Measurements from ENCODE around the gene UVRAG. TPM values are rescaled to one million over a fixed set of nuclear protein-coding genes. Genes with fewer than 3 reads are reported as not detected.

The UVRAG gene
- total RNA-seq, 2 experiments from 2014 or later = 16.5 to 19.5 TPM

GRCh38 chr11:75810637-75811390 is 4.2 kb upstream of the UVRAG start:
- no peaks in the 10 kb centered on the region for H3K9me3 ChIP-seq (ENCODE audit: control insufficient read depth in 1 of 2, insufficient read depth in 1 of 2, low read length in 2 of 2)
- no peak overlapping the region for H3K27ac ChIP-seq (ENCODE audit: low read depth in 1 of 2, low read length in 2 of 2)
- ChIA-PET POLR2A (no interaction called here), CTCF (interaction anchor here (0.6 kb wide), 1 partner anchor 632 kb away, joined by 3 read pairs; no protein-coding TSS in a partner anchor)
- H3K9me3 Mint-ChIP-seq = no peaks in the 10 kb centered on the region
- H3K36me3 ChIP-seq (ENCODE audit: insufficient read depth, low read length) = no peaks in the 10 kb centered on the region
- H3K36me3 Mint-ChIP-seq (ENCODE audit: low read depth) = peaks cover 7% of the 10 kb centered on the region
- intact Hi-C loops (cut with DNase I, micrococcal nuclease) = loop anchor here in 1 of 2 experiments (5.0 to 10.0 kb wide), 5 partner anchors 571 to 1636 kb away; partner anchors contain the start of genes C2CD3, EMSY, GVQW3 and POLD3
- H3K4me3 Mint-ChIP-seq = no peak overlapping the region
- H3K4me1 ChIP-seq (ENCODE audit: insufficient read depth, low read length) = peaks cover 11% of the 10 kb centered on the region
- no peaks in the 10 kb centered on the region for H3K27me3 ChIP-seq (ENCODE audit: control insufficient read depth in 1 of 2, insufficient read depth in 2 of 2, low read length in 2 of 2)
- H3K27ac Mint-ChIP-seq = no peak overlapping the region
- DNase-seq = no peak
- ATAC-seq (ENCODE audit: poor library complexity) = no peak
- no peak overlapping the region for H3K4me3 ChIP-seq (ENCODE audit: low read length)
- H3K27me3 Mint-ChIP-seq = no peaks in the 10 kb centered on the region
- H3K4me1 Mint-ChIP-seq (ENCODE audit: low read depth) = peaks cover 18% of the 10 kb centered on the region
- TF ChIP-seq CTCF (IDR thresholded peaks at IDR 0.05) = no peak

- Histone ChIP-seq H3K36me3 (ENCODE audit: insufficient read depth, low read length) (no peaks in the 10 kb centered on the region), H3K27ac (ENCODE audit: low read depth in 1 of 2, low read length in 2 of 2) (no peak overlapping the region), H3K9me3 (ENCODE audit: control insufficient read depth in 1 of 2, insufficient read depth in 1 of 2, low read length in 2 of 2) (no peaks in the 10 kb centered on the region), H3K4me3 (ENCODE audit: low read length) (no peak overlapping the region), H3K27me3 (ENCODE audit: control insufficient read depth in 1 of 2, insufficient read depth in 2 of 2, low read length in 2 of 2) (no peaks in the 10 kb centered on the region), H3K4me1 (ENCODE audit: insufficient read depth, low read length) (peaks cover 18% of the 10 kb centered on the region)
- Mint-ChIP-seq H3K27ac (no peak overlapping the region), H3K9me3 (no peaks in the 10 kb centered on the region), H3K4me1 (ENCODE audit: low read depth) (peaks cover 18% of the 10 kb centered on the region), H3K4me3 (no peak overlapping the region), H3K27me3 (no peaks in the 10 kb centered on the region), H3K36me3 (ENCODE audit: low read depth) (peaks cover 7% of the 10 kb centered on the region)
- ChIA-PET CTCF (interaction anchor here (1.0 to 1.6 kb wide), 2 partner anchors 9 to 397 kb away, joined by 3 to 5 read pairs; no protein-coding TSS in a partner anchor), POLR2A (interaction anchor here (1.5 kb wide), 1 partner anchor 51 kb away, joined by 5 read pairs; no protein-coding TSS in a partner anchor)
- no peak for TF ChIP-seq CTCF (IDR thresholded peaks at IDR 0.05)
- ATAC-seq (ENCODE audit: poor library complexity) = no peak
- DNase-seq = no peak
- intact Hi-C loops (cut with DNase I, micrococcal nuclease) = loop anchor here in 1 of 2 experiments (5.0 to 10.0 kb wide), 5 partner anchors 571 to 1637 kb away; partner anchors contain the start of genes C2CD3, EMSY, GVQW3 and POLD3
Measured at GRCh38 chr11:75811485-75811884, 3.5 kb upstream of the UVRAG start.

GRCh38 chr11:75812542-75813040 is 2.4 kb upstream of the UVRAG start:
- Histone ChIP-seq H3K4me1 (ENCODE audit: insufficient read depth, low read length) (peaks cover 28% of the 10 kb centered on the region), H3K27me3 (ENCODE audit: control insufficient read depth in 1 of 2, insufficient read depth in 2 of 2, low read length in 2 of 2) (no peaks in the 10 kb centered on the region), H3K27ac (ENCODE audit: low read depth in 1 of 2, low read length in 2 of 2) (no peak overlapping the region), H3K9me3 (ENCODE audit: control insufficient read depth in 1 of 2, insufficient read depth in 1 of 2, low read length in 2 of 2) (no peaks in the 10 kb centered on the region), H3K4me3 (ENCODE audit: low read length) (no peak overlapping the region), H3K36me3 (ENCODE audit: insufficient read depth, low read length) (no peaks in the 10 kb centered on the region)
- Mint-ChIP-seq H3K4me1 (ENCODE audit: low read depth) (peaks cover 18% of the 10 kb centered on the region), H3K36me3 (ENCODE audit: low read depth) (peaks cover 7% of the 10 kb centered on the region), H3K9me3 (no peaks in the 10 kb centered on the region), H3K4me3 (no peak overlapping the region), H3K27me3 (no peaks in the 10 kb centered on the region), H3K27ac (no peak overlapping the region)
- DNase-seq (no peak), ATAC-seq (ENCODE audit: poor library complexity) (no peak)
- intact Hi-C loops (cut with DNase I, micrococcal nuclease) = loop anchor here in 1 of 2 experiments (5.0 to 10.0 kb wide), 5 partner anchors 570 to 1638 kb away; partner anchors contain the start of genes C2CD3, EMSY, GVQW3 and POLD3
- ChIA-PET CTCF (interaction anchor here (1.0 to 3.2 kb wide), 3 partner anchors 10 to 395 kb away, joined by 3 to 19 read pairs (median 5); no protein-coding TSS in a partner anchor), POLR2A (interaction anchor here (1.5 kb wide), 1 partner anchor 50 kb away, joined by 5 read pairs; no protein-coding TSS in a partner anchor)
- TF ChIP-seq CTCF (IDR thresholded peaks at IDR 0.05) = no peak

All from CD4-positive, alpha-beta T cell (primary cell).